Astrocyte (in vitro differentiated cells and primary cell): Measurements from ENCODE around the gene PTPRE. TPM values are rescaled to one million over a fixed set of nuclear protein-coding genes. Genes with fewer than 3 reads are reported as not detected.

Source experiments
- DNase-seq: peaks from one replicate; pipeline ENCODE4 v3.0.0-alpha.2; 2010; ENCODE audit warnings: low read depth
- FAIRE-seq: peaks from 2 replicates; lab custom pipeline; 2011; peaks lifted over from hg19 to GRCh38; lab: Jason Lieb, UNC
- H2AFZ ChIP-seq: 2 replicates; pipeline ENCODE4 v1.6.0; 2012; ENCODE audit warnings: low read depth, low read length, inconsistent platforms
- H3K27ac ChIP-seq: 2 replicates; pipeline ENCODE4 v1.5.1; 2011; ENCODE audit warnings: low read depth, low read length, inconsistent platforms
- H3K27me3 ChIP-seq: 2 replicates; pipeline ENCODE4 v1.6.0; 2011; ENCODE audit warnings: low read length, inconsistent platforms; ENCODE audit not compliant: insufficient read depth
- H3K36me3 ChIP-seq: 2 replicates; pipeline ENCODE4 v1.5.1; 2011; ENCODE audit warnings: low read length, inconsistent platforms; ENCODE audit not compliant: insufficient read depth
- H3K4me1 ChIP-seq: 2 replicates; pipeline ENCODE4 v1.5.1; 2011; ENCODE audit warnings: low read length, inconsistent platforms; ENCODE audit not compliant: insufficient read depth
- H3K4me2 ChIP-seq: 2 replicates; pipeline ENCODE4 v1.6.0; 2012; ENCODE audit warnings: low read length, inconsistent platforms
- H3K4me3 ChIP-seq: 2 replicates; pipeline ENCODE4 v1.5.1; 2011; ENCODE audit warnings: low read depth, mild to moderate bottlenecking, low read length, inconsistent platforms; ENCODE audit not compliant: insufficient read depth
- H3K79me2 ChIP-seq: 2 replicates; pipeline ENCODE4 v1.6.0; 2012; ENCODE audit warnings: mild to moderate bottlenecking, low read length, inconsistent platforms; ENCODE audit not compliant: insufficient read depth
- H3K9ac ChIP-seq: 2 replicates; pipeline ENCODE4 v1.6.0; 2012; ENCODE audit warnings: mild to moderate bottlenecking, low read length, inconsistent platforms
- H3K9me3 ChIP-seq: 2 replicates; pipeline ENCODE4 v1.5.1; 2012; ENCODE audit warnings: low read depth, mild to moderate bottlenecking, low read length, inconsistent platforms; ENCODE audit not compliant: insufficient read depth
- H4K20me1 ChIP-seq: 2 replicates; pipeline ENCODE4 v1.6.0; 2012; ENCODE audit warnings: low read length, inconsistent platforms; ENCODE audit not compliant: insufficient read depth
- H3K27ac Mint-ChIP-seq: one replicate; pipeline ENCODE4 v1.8.0; 2021; ENCODE audit warnings: mild to moderate bottlenecking, mixed read lengths; ENCODE audit not compliant: unreplicated experiment
- H3K27me3 Mint-ChIP-seq: one replicate; pipeline ENCODE4 v1.8.0; 2021; ENCODE audit warnings: low read depth, mixed read lengths; ENCODE audit not compliant: unreplicated experiment
- H3K36me3 Mint-ChIP-seq: one replicate; pipeline ENCODE4 v1.8.0; 2021; ENCODE audit warnings: low read depth, mixed read lengths; ENCODE audit not compliant: unreplicated experiment
- H3K4me1 Mint-ChIP-seq: one replicate; pipeline ENCODE4 v1.8.0; 2021; ENCODE audit warnings: low read depth, mixed read lengths; ENCODE audit not compliant: unreplicated experiment
- H3K4me3 Mint-ChIP-seq: one replicate; pipeline ENCODE4 v1.8.0; 2021; ENCODE audit warnings: mild to moderate bottlenecking, moderate library complexity, mixed read lengths; ENCODE audit not compliant: unreplicated experiment
- H3K9me3 Mint-ChIP-seq: one replicate; pipeline ENCODE4 v1.8.0; 2021; ENCODE audit warnings: mild to moderate bottlenecking, mixed read lengths; ENCODE audit not compliant: unreplicated experiment
- EZH2 ChIP-seq: IDR thresholded peaks from 2 replicates; pipeline ENCODE4 v1.6.1; 2012; ENCODE audit warnings: mild to moderate bottlenecking, low read length, inconsistent platforms; ENCODE audit not compliant: insufficient read depth
- total RNA-seq: library from RNA; stranded (reverse); gene quantifications from 2 replicates; pipeline ENCODE4 v1.2.1, GENCODE V29; 2021
- TF ChIP-seq, protein P1 (sequence below): IDR thresholded peaks from 2 replicates; pipeline ENCODE4 v1.5.1; 2011; ENCODE audit warnings: low read depth, mild to moderate bottlenecking, inconsistent platforms, low read length, moderate library complexity; ENCODE audit not compliant: insufficient read depth

Gene PTPRE
- total RNA-seq, 1 donor from 2014 or later = 14.1 TPM

- peaks cover 19% of the 10 kb centered on the region for H3K4me1 ChIP-seq
- no peak for DNase-seq
- Mint-ChIP-seq H3K9me3 (no peaks in the 10 kb centered on the region), H3K4me3 (no peak overlapping the region), H3K4me1 (peaks cover 22% of the 10 kb centered on the region), H3K36me3 (no peaks in the 10 kb centered on the region), H3K27ac (no peak overlapping the region), H3K27me3 (peaks cover 13% of the 10 kb centered on the region)
- H3K4me2 ChIP-seq = no peak overlapping the region
- peaks cover 6% of the 10 kb centered on the region for H3K27me3 ChIP-seq
- no peak overlapping the region for H3K4me3 ChIP-seq
- no peak overlapping the region for H2AFZ ChIP-seq
- FAIRE-seq = no peak
- no peak overlapping the region for H3K9ac ChIP-seq
- peaks cover 15% of the 10 kb centered on the region for H3K79me2 ChIP-seq
- no peaks in the 10 kb centered on the region for H4K20me1 ChIP-seq
- H3K27ac ChIP-seq = no peak overlapping the region
- no peaks in the 10 kb centered on the region for H3K9me3 ChIP-seq
- TF ChIP-seq EZH2 = no peak
- TF ChIP-seq, protein P1, sequence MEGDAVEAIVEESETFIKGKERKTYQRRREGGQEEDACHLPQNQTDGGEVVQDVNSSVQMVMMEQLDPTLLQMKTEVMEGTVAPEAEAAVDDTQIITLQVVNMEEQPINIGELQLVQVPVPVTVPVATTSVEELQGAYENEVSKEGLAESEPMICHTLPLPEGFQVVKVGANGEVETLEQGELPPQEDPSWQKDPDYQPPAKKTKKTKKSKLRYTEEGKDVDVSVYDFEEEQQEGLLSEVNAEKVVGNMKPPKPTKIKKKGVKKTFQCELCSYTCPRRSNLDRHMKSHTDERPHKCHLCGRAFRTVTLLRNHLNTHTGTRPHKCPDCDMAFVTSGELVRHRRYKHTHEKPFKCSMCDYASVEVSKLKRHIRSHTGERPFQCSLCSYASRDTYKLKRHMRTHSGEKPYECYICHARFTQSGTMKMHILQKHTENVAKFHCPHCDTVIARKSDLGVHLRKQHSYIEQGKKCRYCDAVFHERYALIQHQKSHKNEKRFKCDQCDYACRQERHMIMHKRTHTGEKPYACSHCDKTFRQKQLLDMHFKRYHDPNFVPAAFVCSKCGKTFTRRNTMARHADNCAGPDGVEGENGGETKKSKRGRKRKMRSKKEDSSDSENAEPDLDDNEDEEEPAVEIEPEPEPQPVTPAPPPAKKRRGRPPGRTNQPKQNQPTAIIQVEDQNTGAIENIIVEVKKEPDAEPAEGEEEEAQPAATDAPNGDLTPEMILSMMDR = no peak
- H3K36me3 ChIP-seq = no peaks in the 10 kb centered on the region
Observed at GRCh38 chr10:127904311-127905000, 2.4 kb upstream of the PTPRE start.

DNA sequence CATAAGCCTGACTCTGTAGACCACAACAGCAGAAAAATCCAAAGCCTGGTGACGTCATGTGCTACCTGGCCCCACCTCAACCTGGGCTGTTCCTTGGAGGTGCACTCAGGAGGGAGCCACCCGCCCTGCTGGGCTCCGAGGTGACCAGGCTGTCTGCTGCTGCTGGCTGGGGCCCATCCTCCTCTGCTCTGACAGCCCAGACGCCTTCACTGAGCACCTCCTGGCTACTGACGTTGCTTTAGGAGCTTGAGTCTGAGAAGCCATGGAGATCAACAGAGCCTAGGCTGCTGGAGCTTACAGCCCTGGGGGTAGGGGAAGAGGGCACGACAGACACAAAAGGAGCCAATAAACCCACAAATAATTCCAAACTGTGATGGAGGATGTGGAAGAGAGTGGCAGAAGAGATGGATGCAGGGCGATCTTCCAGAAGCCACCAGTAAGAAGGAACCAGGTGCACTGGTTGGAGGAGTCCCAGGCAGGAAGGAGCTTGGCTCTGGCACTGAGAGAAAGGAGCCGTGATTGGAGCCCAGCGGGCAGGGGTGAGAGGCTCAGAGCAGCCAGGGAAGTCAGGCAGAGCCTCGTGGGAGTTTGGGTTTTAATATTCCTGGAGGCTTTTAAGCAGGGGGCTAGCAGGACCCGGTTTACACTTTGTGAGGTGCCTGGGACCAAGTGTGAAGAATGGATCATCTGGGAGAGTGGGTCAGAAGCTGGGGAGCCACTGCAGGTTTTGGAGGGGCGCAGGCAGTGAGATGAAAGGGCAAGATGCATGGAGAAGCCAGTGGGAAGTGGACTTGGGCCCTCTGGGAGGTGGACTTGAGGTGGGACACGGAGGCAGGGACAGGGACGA is 1.7 kb upstream of the PTPRE start:
- H3K9me3 ChIP-seq = no peaks in the 10 kb centered on the region
- no peak overlapping the region for H3K4me2 ChIP-seq
- peaks cover 22% of the 10 kb centered on the region for H3K79me2 ChIP-seq
- H3K36me3 Mint-ChIP-seq = no peaks in the 10 kb centered on the region
- DNase-seq (no peak), FAIRE-seq (no peak)
- H3K27ac ChIP-seq = no peak overlapping the region
- H3K27ac Mint-ChIP-seq = peak overlapping the region; percentile 81
- H3K27me3 ChIP-seq = peaks cover 2% of the 10 kb centered on the region
- TF ChIP-seq EZH2 = no peak
- TF ChIP-seq, protein P1 = no peak
- peaks cover 22% of the 10 kb centered on the region for H3K4me1 Mint-ChIP-seq
- no peaks in the 10 kb centered on the region for H3K9me3 Mint-ChIP-seq
- no peaks in the 10 kb centered on the region for H3K36me3 ChIP-seq
- H4K20me1 ChIP-seq = no peaks in the 10 kb centered on the region
- H2AFZ ChIP-seq = no peak overlapping the region
- H3K4me1 ChIP-seq = peaks cover 21% of the 10 kb centered on the region
- H3K9ac ChIP-seq = no peak overlapping the region
- H3K4me3 Mint-ChIP-seq = peak overlapping the region; percentile 40
- no peak overlapping the region for H3K4me3 ChIP-seq
- peaks cover 13% of the 10 kb centered on the region for H3K27me3 Mint-ChIP-seq
